ENCODE results near the gene SLC9A9. TPM values are rescaled to one million over a fixed set of nuclear protein-coding genes. Genes with fewer than 3 reads are reported as not detected.

Gene SLC9A9
- total RNA-seq, 4 donors from 2014 or later: 2.1 to 40.4 (median 7.2) TPM

- no peaks in the 10 kb centered on the region for H3K36me3 ChIP-seq
- no peak for TF ChIP-seq POLR2A (IDR thresholded peaks at IDR 0.05)
- TF ChIP-seq, protein P1, sequence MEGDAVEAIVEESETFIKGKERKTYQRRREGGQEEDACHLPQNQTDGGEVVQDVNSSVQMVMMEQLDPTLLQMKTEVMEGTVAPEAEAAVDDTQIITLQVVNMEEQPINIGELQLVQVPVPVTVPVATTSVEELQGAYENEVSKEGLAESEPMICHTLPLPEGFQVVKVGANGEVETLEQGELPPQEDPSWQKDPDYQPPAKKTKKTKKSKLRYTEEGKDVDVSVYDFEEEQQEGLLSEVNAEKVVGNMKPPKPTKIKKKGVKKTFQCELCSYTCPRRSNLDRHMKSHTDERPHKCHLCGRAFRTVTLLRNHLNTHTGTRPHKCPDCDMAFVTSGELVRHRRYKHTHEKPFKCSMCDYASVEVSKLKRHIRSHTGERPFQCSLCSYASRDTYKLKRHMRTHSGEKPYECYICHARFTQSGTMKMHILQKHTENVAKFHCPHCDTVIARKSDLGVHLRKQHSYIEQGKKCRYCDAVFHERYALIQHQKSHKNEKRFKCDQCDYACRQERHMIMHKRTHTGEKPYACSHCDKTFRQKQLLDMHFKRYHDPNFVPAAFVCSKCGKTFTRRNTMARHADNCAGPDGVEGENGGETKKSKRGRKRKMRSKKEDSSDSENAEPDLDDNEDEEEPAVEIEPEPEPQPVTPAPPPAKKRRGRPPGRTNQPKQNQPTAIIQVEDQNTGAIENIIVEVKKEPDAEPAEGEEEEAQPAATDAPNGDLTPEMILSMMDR (IDR thresholded peaks at IDR 0.05): no peak
- no peaks in the 10 kb centered on the region for H3K27me3 ChIP-seq
- DNase-seq: no peak
- H3K27ac ChIP-seq: no peak overlapping the region
- H3K9me3 ChIP-seq: no peaks in the 10 kb centered on the region
- H3K4me3 ChIP-seq: no peak overlapping the region
- H3K4me1 ChIP-seq: no peaks in the 10 kb centered on the region
Measured at GRCh38 chr3:143412084-143412483, 436.2 kb downstream of the SLC9A9 start.

- Histone ChIP-seq H3K9me3 (no peaks in the 10 kb centered on the region), H3K4me3 (no peak overlapping the region), H3K36me3 (no peaks in the 10 kb centered on the region), H3K4me1 (no peaks in the 10 kb centered on the region), H3K27me3 (no peaks in the 10 kb centered on the region), H3K27ac (no peak overlapping the region)
- TF ChIP-seq, protein P1 (IDR thresholded peaks at IDR 0.05): no peak
- TF ChIP-seq POLR2A (IDR thresholded peaks at IDR 0.05): no peak
- DNase-seq: no peak
Measured at GRCh38 chr3:143410259-143410658, 438.0 kb downstream of the SLC9A9 start.

DNA sequence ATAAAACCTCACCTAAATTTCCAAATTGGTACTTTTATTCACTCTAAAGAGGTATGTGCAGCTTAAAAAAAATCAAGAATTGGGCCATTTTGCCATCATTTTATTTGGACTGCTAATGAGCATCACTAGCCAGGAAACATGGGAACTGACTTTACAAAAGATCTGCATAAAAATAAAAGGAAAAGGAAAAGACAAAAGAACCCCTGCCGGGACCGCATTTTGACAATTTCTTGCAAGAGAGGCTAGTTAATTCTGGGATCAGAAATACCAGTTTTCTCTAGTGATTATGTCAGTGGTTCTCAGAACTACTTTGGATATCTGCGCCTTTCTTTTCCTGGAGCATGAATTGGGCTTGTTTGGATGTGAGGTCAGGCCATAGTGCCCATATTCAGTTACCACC lies 439.5 kb downstream of the SLC9A9 start:
- no peaks in the 10 kb centered on the region for H3K27me3 ChIP-seq
- H3K9me3 ChIP-seq: no peaks in the 10 kb centered on the region
- no peak for TF ChIP-seq POLR2A (IDR thresholded peaks at IDR 0.05)
- TF ChIP-seq, protein P1 (IDR thresholded peaks at IDR 0.05): no peak
- no peaks in the 10 kb centered on the region for H3K4me1 ChIP-seq
- H3K36me3 ChIP-seq: no peaks in the 10 kb centered on the region
- no peak overlapping the region for H3K27ac ChIP-seq
- DNase-seq: no peak
- H3K4me3 ChIP-seq: no peak overlapping the region

- H3K9me3 ChIP-seq: no peaks in the 10 kb centered on the region
- no peak overlapping the region for H3K27ac ChIP-seq
- no peaks in the 10 kb centered on the region for H3K27me3 ChIP-seq
- TF ChIP-seq, protein P1 (IDR thresholded peaks at IDR 0.05): no peak
- TF ChIP-seq POLR2A (IDR thresholded peaks at IDR 0.05): no peak
- no peaks in the 10 kb centered on the region for H3K4me1 ChIP-seq
- H3K4me3 ChIP-seq: no peak overlapping the region
- DNase-seq: no peak
- no peaks in the 10 kb centered on the region for H3K36me3 ChIP-seq
Measured at GRCh38 chr3:143402602-143403001, 445.7 kb downstream of the SLC9A9 start.

GRCh38 chr3:143396790-143397189 lies 451.5 kb downstream of the SLC9A9 start:
- no peaks in the 10 kb centered on the region for H3K4me1 ChIP-seq
- no peak overlapping the region for H3K27ac ChIP-seq
- no peak for TF ChIP-seq POLR2A (IDR thresholded peaks at IDR 0.05)
- TF ChIP-seq, protein P1 (IDR thresholded peaks at IDR 0.05): no peak
- no peaks in the 10 kb centered on the region for H3K27me3 ChIP-seq
- H3K4me3 ChIP-seq: no peak overlapping the region
- no peaks in the 10 kb centered on the region for H3K36me3 ChIP-seq
- DNase-seq: no peak
- H3K9me3 ChIP-seq: no peaks in the 10 kb centered on the region

DNA sequence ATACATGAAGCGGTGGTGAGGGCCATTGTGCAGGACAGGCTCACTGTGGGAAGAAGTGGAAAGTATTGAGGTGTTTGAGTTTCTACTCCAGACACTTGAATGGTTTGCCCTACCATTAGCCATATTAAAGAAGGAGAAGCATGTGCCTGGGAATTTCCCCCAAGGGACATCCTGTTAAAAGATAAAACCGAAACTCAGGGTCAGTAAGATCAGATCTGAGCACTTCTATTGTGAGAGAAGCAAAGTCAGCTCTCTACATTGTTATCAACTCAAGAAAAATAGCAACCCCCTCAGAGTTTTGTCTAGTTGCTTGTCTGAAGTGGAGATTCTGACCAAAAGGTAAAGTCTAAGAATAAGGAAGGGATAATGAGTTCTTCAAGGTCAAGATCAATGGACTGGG lies 458.9 kb downstream of the SLC9A9 start:
- TF ChIP-seq POLR2A (IDR thresholded peaks at IDR 0.05): no peak
- TF ChIP-seq, protein P1 (IDR thresholded peaks at IDR 0.05): no peak

More for the DNA sequence above, 458.9 kb downstream of the SLC9A9 start:
- H3K4me1 ChIP-seq: no peaks in the 10 kb centered on the region
- no peaks in the 10 kb centered on the region for H3K9me3 ChIP-seq
- no peak overlapping the region for H3K4me3 ChIP-seq
- no peaks in the 10 kb centered on the region for H3K27me3 ChIP-seq
- no peak for DNase-seq
- no peaks in the 10 kb centered on the region for H3K36me3 ChIP-seq
- no peak overlapping the region for H3K27ac ChIP-seq
